Liver (tissue), 2 donors: ENCODE results near the gene MICALL1.

Experiments used
- CTCF ChIP-seq: fragments of 150-350 bp; IDR thresholded peaks from 2 replicates; pipeline ENCODE4 v1.5.1; 2017; ENCODE audit warnings: improper control_type of control experiment, low read depth, low read length; ENCODE audit not compliant: missing input control
- TF ChIP-seq, protein P1 (sequence below): IDR thresholded peaks from 2 replicates; pipeline ENCODE4 v1.6.1; 2016; ENCODE audit warnings: antibody characterized with exemption
- TF ChIP-seq, protein P2 (sequence below): IDR thresholded peaks from 2 replicates; pipeline ENCODE4 v1.6.1; 2016; ENCODE audit warnings: antibody characterized with exemption
- donor health status: healthy.

DNA sequence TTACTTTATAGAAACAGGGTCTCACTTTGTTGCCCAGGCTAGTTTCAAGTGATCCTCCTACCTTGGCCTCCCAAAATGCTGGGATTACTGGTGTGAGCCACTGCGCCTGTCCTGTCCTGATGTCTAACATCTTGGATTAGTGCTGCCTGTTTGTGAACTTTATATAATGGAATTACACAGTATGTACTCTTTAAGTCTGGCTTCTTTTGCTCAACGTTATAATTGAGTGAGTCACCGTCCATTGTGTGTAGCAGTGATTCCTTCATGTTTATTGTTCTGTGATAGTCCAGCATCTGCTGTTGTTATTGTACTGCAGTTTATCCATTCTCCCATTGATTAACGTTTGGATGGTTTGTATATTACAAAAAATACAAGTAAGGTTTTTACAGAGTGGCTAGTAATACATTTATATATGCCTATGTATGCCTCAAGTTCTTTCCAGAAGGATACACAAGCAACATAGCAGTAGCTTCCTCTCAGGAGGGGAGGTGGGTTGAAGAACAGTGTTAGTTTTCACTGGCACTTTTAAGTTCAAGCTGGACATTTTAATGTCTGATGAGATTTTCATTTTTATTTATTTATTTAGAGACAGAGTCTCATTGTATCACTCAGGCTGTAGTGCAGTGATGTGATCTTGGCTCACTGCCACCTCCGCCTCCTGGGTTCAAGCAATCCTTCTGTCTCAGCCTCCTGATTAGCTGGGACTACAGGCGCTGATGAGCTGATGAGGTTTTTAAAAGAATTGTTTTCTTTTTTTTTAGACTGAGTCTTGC lies 25.2 kb upstream of the MICALL1 start:
- TF ChIP-seq CTCF, result no peak
- TF ChIP-seq, protein P1, sequence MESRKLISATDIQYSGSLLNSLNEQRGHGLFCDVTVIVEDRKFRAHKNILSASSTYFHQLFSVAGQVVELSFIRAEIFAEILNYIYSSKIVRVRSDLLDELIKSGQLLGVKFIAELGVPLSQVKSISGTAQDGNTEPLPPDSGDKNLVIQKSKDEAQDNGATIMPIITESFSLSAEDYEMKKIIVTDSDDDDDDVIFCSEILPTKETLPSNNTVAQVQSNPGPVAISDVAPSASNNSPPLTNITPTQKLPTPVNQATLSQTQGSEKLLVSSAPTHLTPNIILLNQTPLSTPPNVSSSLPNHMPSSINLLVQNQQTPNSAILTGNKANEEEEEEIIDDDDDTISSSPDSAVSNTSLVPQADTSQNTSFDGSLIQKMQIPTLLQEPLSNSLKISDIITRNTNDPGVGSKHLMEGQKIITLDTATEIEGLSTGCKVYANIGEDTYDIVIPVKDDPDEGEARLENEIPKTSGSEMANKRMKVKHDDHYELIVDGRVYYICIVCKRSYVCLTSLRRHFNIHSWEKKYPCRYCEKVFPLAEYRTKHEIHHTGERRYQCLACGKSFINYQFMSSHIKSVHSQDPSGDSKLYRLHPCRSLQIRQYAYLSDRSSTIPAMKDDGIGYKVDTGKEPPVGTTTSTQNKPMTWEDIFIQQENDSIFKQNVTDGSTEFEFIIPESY, result no peak
- TF ChIP-seq, protein P2, sequence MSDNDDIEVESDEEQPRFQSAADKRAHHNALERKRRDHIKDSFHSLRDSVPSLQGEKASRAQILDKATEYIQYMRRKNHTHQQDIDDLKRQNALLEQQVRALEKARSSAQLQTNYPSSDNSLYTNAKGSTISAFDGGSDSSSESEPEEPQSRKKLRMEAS, result no peak
